ENCODE data around the gene PAN2.
"Not testable (repeated sequence)": the region's sequence is repeated elsewhere in the genome, so short reads cannot be mapped to it uniquely, and the experiment has no call there.

Gene PAN2

GRCh38 chr12:56330936-56331490, 2.8 kb downstream of the PAN2 start:
- DNase-seq (ENCODE audit: insufficient read length, low spot score) (no peak), FAIRE-seq (no peak)
- no peak for TF ChIP-seq CTCF (IDR thresholded peaks at IDR 0.05; ENCODE audit: insufficient read depth, missing control alignments)

- no peak for TF ChIP-seq CTCF (IDR thresholded peaks at IDR 0.05; ENCODE audit: insufficient read depth, missing control alignments)
- no peak for DNase-seq (ENCODE audit: insufficient read length, low spot score)
- FAIRE-seq, result no peak
These were observed 7.3 kb downstream of the PAN2 start for GRCh38 chr12:56326533-56326932.

- TF ChIP-seq CTCF (IDR thresholded peaks at IDR 0.05; ENCODE audit: insufficient read depth, missing control alignments), result no peak
- FAIRE-seq, result no peak
- no peak for DNase-seq (ENCODE audit: insufficient read length, low spot score)
These were observed 7.7 kb downstream of the PAN2 start for GRCh38 chr12:56326126-56326525.

GRCh38 chr12:56324206-56324605, 9.6 kb downstream of the PAN2 start:
- FAIRE-seq (no peak), DNase-seq (ENCODE audit: insufficient read length, low spot score) (no peak)
- no peak for TF ChIP-seq CTCF (IDR thresholded peaks at IDR 0.05; ENCODE audit: insufficient read depth, missing control alignments)

- FAIRE-seq; DNase-seq (ENCODE audit: insufficient read length, low spot score): not testable (repeated sequence)
These were observed 12.2 kb downstream of the PAN2 start for GRCh38 chr12:56321610-56322009.

GRCh38 chr12:56321027-56321426, 12.8 kb downstream of the PAN2 start:
- FAIRE-seq, result no peak
- DNase-seq (ENCODE audit: insufficient read length, low spot score), result no peak
- TF ChIP-seq CTCF (IDR thresholded peaks at IDR 0.05; ENCODE audit: insufficient read depth, missing control alignments), result no peak

- FAIRE-seq, result no peak
- no peak for DNase-seq (ENCODE audit: insufficient read length, low spot score)
- no peak for TF ChIP-seq CTCF (IDR thresholded peaks at IDR 0.05; ENCODE audit: insufficient read depth, missing control alignments)
These were observed 16.1 kb downstream of the PAN2 start for GRCh38 chr12:56317675-56318074.
